Measurements from ENCODE around the gene WDR91. TPM values are rescaled to one million over a fixed set of nuclear protein-coding genes. Genes with fewer than 3 reads are reported as not detected.

Gene WDR91
- total RNA-seq, 1 experiment from 2014 or later, result 7.3 TPM

DNA sequence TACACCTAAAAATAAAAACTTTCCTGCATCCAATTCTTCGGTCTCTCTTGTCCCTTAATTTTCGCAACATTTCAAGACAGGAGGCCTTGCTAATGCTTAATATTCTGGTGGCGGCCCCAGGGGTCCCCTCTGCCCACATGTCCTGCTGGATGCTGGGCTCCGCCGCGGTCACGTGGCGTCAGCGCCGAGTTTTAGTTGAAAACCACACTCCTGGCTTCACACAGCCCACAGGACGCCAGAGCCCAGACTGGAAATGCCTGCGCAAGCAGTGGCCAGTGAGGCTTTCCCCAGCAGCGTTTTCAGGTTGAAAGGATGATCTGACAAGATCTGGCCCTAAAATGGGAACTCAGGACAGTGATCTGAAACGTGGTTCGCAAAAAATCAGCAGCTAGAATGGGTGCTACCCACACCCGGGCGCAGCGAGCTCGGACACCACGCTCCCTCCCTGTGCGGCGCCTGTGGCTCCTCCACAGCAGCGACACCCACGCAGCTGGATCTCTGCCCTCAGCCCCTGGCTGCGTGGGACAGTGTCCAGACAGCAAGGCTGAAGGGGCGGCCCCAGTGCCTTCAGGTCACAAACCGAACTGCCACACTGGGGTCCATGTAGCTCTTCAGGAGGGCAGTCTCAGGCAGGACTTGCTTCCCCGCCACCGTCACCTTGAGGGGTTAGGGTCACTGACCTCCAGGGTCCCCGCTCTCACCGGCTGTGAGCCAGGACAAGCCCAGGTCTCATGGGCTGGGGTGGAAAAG, 29.2 kb downstream of the WDR91 start:
- Mint-ChIP-seq H3K4me3 (ENCODE audit: unreplicated experiment) (no peak overlapping the region), H3K9me3 (ENCODE audit: unreplicated experiment) (peaks cover 6% of the 10 kb centered on the region), H3K36me3 (ENCODE audit: insufficient read depth, unreplicated experiment) (peaks cover 58% of the 10 kb centered on the region), H3K27me3 (ENCODE audit: insufficient read depth, unreplicated experiment) (no peaks in the 10 kb centered on the region), H3K4me1 (ENCODE audit: insufficient read depth, unreplicated experiment) (peaks cover 8% of the 10 kb centered on the region), H3K27ac (ENCODE audit: low read depth, unreplicated experiment) (no peak overlapping the region)
- intact Hi-C loops (cut with micrococcal nuclease), result no loop called here
- no peak for DNase-seq (ENCODE audit: unreplicated experiment)
- ChIA-PET CTCF (interaction anchor here (0.7 to 0.9 kb wide), 2 partner anchors 11 to 44 kb away, joined by 3 to 4 read pairs; no protein-coding TSS in a partner anchor), POLR2A (interaction anchor here (0.6 to 1.0 kb wide), 3 partner anchors 25 to 30 kb away, joined by 3 to 6 read pairs (median 4); no protein-coding TSS in a partner anchor)
- TF ChIP-seq, protein P1, sequence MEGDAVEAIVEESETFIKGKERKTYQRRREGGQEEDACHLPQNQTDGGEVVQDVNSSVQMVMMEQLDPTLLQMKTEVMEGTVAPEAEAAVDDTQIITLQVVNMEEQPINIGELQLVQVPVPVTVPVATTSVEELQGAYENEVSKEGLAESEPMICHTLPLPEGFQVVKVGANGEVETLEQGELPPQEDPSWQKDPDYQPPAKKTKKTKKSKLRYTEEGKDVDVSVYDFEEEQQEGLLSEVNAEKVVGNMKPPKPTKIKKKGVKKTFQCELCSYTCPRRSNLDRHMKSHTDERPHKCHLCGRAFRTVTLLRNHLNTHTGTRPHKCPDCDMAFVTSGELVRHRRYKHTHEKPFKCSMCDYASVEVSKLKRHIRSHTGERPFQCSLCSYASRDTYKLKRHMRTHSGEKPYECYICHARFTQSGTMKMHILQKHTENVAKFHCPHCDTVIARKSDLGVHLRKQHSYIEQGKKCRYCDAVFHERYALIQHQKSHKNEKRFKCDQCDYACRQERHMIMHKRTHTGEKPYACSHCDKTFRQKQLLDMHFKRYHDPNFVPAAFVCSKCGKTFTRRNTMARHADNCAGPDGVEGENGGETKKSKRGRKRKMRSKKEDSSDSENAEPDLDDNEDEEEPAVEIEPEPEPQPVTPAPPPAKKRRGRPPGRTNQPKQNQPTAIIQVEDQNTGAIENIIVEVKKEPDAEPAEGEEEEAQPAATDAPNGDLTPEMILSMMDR (IDR thresholded peaks at IDR 0.05; ENCODE audit: unreplicated experiment), result no peak
- BruUV-seq (replicated peaks), result no TSS peak

DNA sequence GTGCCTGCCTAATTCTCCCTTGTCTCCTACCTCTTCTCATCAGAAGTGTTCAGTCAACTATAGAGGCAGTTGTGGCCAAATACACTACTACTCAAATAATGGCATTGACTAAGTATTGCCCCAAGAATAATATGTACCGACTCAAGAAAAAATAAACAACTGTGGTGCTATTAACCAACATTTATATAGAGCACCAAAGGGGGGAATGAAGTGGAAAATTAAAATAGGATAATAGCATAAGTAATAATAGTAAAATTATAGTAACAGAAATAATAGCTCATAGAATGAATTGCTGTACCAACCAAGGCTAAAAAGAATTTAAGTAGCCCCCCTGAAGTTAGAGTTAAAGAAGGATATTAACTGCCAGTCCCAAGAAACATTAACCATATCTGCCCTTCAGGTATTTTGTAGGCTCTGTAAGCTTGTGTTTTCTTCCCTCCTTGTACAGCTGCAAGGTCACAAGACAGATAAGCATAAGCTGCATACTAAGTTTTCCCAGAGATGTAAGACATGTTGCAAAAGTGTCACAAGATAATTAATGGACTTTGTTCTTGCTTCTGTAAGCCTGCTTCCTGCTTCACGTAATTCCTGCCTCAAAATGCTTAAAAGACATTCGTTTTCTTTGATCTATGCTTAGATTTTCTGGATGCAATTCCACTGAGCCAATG, 29.9 kb downstream of the WDR91 start:
- TF ChIP-seq, protein P1 (IDR thresholded peaks at IDR 0.05; ENCODE audit: unreplicated experiment), result no peak
- CTCF ChIA-PET, result interaction anchor here (0.6 to 0.9 kb wide), 2 partner anchors 10 to 142 kb away, joined by 3 read pairs; no protein-coding TSS in a partner anchor
- no peaks in the 10 kb centered on the region for H3K27me3 Mint-ChIP-seq (ENCODE audit: insufficient read depth, unreplicated experiment)
- no peak overlapping the region for H3K4me3 Mint-ChIP-seq (ENCODE audit: unreplicated experiment)
- no TSS peak for BruUV-seq (replicated peaks)
- POLR2A ChIA-PET, result interaction anchor here (0.6 to 2.3 kb wide), 5 partner anchors 10 to 574 kb away, joined by 3 to 8 read pairs (median 4); partner anchors contain the start of gene CYREN
- DNase-seq (ENCODE audit: unreplicated experiment), result no peak
- H3K9me3 Mint-ChIP-seq (ENCODE audit: unreplicated experiment), result peaks cover 6% of the 10 kb centered on the region
- peaks cover 58% of the 10 kb centered on the region for H3K36me3 Mint-ChIP-seq (ENCODE audit: insufficient read depth, unreplicated experiment)
- peaks cover 14% of the 10 kb centered on the region for H3K4me1 Mint-ChIP-seq (ENCODE audit: insufficient read depth, unreplicated experiment)
- intact Hi-C loops (cut with micrococcal nuclease), result no loop called here
- no peak overlapping the region for H3K27ac Mint-ChIP-seq (ENCODE audit: low read depth, unreplicated experiment)

DNA sequence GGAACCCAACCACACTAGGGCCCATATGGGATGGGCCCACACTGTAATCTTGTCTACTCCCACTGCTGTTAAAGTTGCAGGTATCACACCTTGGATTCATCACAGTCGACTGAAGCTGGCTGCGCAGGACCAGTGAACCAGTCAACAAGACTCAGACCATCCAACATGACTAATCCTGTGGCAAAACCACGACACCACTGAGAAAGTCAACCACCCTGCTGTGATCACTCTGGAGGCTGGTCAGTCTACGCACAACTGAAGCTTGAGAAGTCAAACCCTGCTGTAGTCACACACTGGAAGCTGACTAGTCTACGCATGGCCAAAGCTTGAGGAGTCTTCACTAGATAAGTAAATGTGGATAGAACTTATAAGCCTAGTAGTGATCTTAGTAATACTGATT, 31.2 kb downstream of the WDR91 start:
- ChIA-PET POLR2A (interaction anchor here (0.5 to 2.3 kb wide), 5 partner anchors 9 to 456 kb away, joined by 3 to 8 read pairs (median 3); partner anchors contain the start of genes CYREN and WDR91), CTCF (interaction anchor here (0.7 to 2.3 kb wide), 3 partner anchors 9 to 42 kb away, joined by 3 to 8 read pairs (median 3); no protein-coding TSS in a partner anchor)
- Mint-ChIP-seq H3K9me3 (ENCODE audit: unreplicated experiment) (peaks cover 6% of the 10 kb centered on the region), H3K4me3 (ENCODE audit: unreplicated experiment) (no peak overlapping the region), H3K27me3 (ENCODE audit: insufficient read depth, unreplicated experiment) (no peaks in the 10 kb centered on the region), H3K4me1 (ENCODE audit: insufficient read depth, unreplicated experiment) (peaks cover 22% of the 10 kb centered on the region), H3K27ac (ENCODE audit: low read depth, unreplicated experiment) (no peak overlapping the region), H3K36me3 (ENCODE audit: insufficient read depth, unreplicated experiment) (peaks cover 57% of the 10 kb centered on the region)
- BruUV-seq (replicated peaks), result no TSS peak
- no peak for DNase-seq (ENCODE audit: unreplicated experiment)
- TF ChIP-seq, protein P1 (IDR thresholded peaks at IDR 0.05; ENCODE audit: unreplicated experiment), result no peak
- intact Hi-C loops (cut with micrococcal nuclease), result no loop called here

All from MCF 10A (cell line).